Heart left ventricle (tissue), 16 donors: ENCODE results near the gene NMNAT3. TPM values are rescaled to one million over a fixed set of nuclear protein-coding genes. Genes with fewer than 3 reads are reported as not detected.
A peak's percentile ranks its signal among the peaks of the same experiment; 100 is the strongest.

ENCODE experiments used
- ATAC-seq, 4 donors: fragments of 200-7000 bp; cut with Tn5 transposase; one replicate each; pipeline ENCODE4 v1.9.1; 2020 to 2022; ENCODE audit warnings: moderate library complexity in 4 of 4, mild to moderate bottlenecking in 3 of 4, moderate number of reproducible peaks in 1 of 4
- DNase-seq, 5 donors: peaks; one replicate each; pipeline ENCODE4 v3.0.0-alpha.2; 2020
- H3K27ac ChIP-seq, 12 donors: fragments of 200-600 bp; sonication (generic) in 4 of 12; one replicate each; pipeline versions ENCODE4 v1.5.0 to v1.8.0; 2016 to 2022; ENCODE audit warnings: mild to moderate bottlenecking in 2 of 12
- H3K27me3 ChIP-seq, 9 donors: fragments of 200-600 bp; sonication (generic) in 2 of 9; one replicate each; pipeline versions ENCODE4 v1.5.1 to v1.8.0; 2016 to 2022; ENCODE audit warnings: mild to moderate bottlenecking in 3 of 9
- H3K36me3 ChIP-seq, 9 donors: fragments of 200-600 bp; sonication (generic) in 2 of 9; one replicate each; pipeline versions ENCODE4 v1.5.0 to v1.8.0; 2018 to 2022; ENCODE audit warnings: mild to moderate bottlenecking in 2 of 9
- H3K4me1 ChIP-seq, 12 donors: fragments of 200-600 bp; sonication (generic) in 4 of 12; one replicate each; pipeline versions ENCODE4 v1.5.0 to v1.8.0; 2016 to 2022; ENCODE audit warnings: mild to moderate bottlenecking in 3 of 12
- H3K4me3 ChIP-seq, 12 donors: fragments of 200-600 bp; sonication (generic) in 4 of 12; one replicate each; pipeline versions ENCODE4 v1.5.0 to v1.8.0; 2017 to 2022; ENCODE audit warnings: mild to moderate bottlenecking in 9 of 12, moderate library complexity in 4 of 12
- H3K9me3 ChIP-seq, 12 donors: fragments of 200-600 bp; sonication (generic) in 4 of 12; one replicate each; pipeline versions ENCODE4 v1.5.0 to v1.8.0; 2016 to 2022; ENCODE audit warnings: mild to moderate bottlenecking in 1 of 12
- POLR2A ChIP-seq, 2 donors: fragments of 450-650 bp; IDR thresholded peaks; one replicate each; pipeline ENCODE4 v1.6.1; 2017; ENCODE audit warnings: antibody characterized with exemption in 2 of 2, mild to moderate bottlenecking in 2 of 2, moderate library complexity in 2 of 2
- WGBS, 4 donors: extraction: QIAGEN DNeasy Blood & Tissue Kit in 2 of 4; methylation state at CpG; one replicate each; pipeline versions ENCODE4 v1.1.5 to v1.1.7; 2013 to 2018; 5-methylcytosine and 5-hydroxymethylcytosine counted together
- intact Hi-C, 10 donors: fragments of 100-400 bp; cut with DNase I; formaldehyde crosslinking; loops; one replicate each; pipeline versions ENCODE4 v1.11.1 to v1.14.2; 2022
- polyA plus RNA-seq, 2 donors: library from polyadenylated mRNA; stranded (reverse); fragments of 200-250 nt; gene quantifications; one replicate each; pipeline ENCODE4 v1.2.3, GENCODE V29; 2013
- total RNA-seq, 9 donors: library from RNA; depleted of rRNA in 2 of 9; stranded (reverse); fragments of >200 nt in 2 of 9; fragmentation: NEBNext Ultra II Directional in 3 of 9; extraction: Animal tissue kit (Norgen Biotek cat#: 25700) in 3 of 9; gene quantifications; one replicate each; pipeline versions ENCODE4 v1.1.0 to v1.2.4, GENCODE V29; 2016 to 2023
- TF ChIP-seq, protein P1 (sequence below), 12 donors: fragments of 200-600 bp; sonication (generic) in 4 of 12; IDR thresholded peaks; one replicate each; pipeline versions ENCODE4 v1.5.0 to v1.8.0; 2018 to 2022; ENCODE audit warnings: antibody characterized with exemption in 12 of 12, mild to moderate bottlenecking in 5 of 12
- donor health status: ischemic (EF 13 %, LVEDD 7.1; RV severe dilation, severe dysfunction).
- donor health status: healthy with polysubstance abuse.
- donor health status: DM: no; HTN: yes; CAD: no.
- donor health status: DM: no; HTN: no; CAD: no.
- donor health status: ischemic (EF 25% LVEDD 6.9; RV normal size, moderate dysfunction).
- donor health status: ischemic (EF 25% LVEDD 5.7; RV mildly dilated, moderate dysfunction).
- donor health status: healthy.
- donor health status: DM: yes; HTN: yes; CAD: no.
- donor health status: ischemic (EF 35%, LVEDD 5.7; RV mildly dilated, moderate dysfunction).
- donor health status: nonischemic (EF 11% LVEDD 7.7; RV severe dilation, severe dysfunction).
- donor health status: DM: yes; HTN: yes; CAD: no.
- donor health status: PGD.
- donor health status: ischemic (EF 29% LVEDD 5.4; RV normal size, mild dysfunction).
- donor health status: nonischemic (EF 23%, LVEDD 6.1; RV moderate dilation, normal function).

The NMNAT3 gene
- total and polyA plus RNA-seq, 11 donors = 6.5 to 15.4 (median 11.0) TPM

DNA sequence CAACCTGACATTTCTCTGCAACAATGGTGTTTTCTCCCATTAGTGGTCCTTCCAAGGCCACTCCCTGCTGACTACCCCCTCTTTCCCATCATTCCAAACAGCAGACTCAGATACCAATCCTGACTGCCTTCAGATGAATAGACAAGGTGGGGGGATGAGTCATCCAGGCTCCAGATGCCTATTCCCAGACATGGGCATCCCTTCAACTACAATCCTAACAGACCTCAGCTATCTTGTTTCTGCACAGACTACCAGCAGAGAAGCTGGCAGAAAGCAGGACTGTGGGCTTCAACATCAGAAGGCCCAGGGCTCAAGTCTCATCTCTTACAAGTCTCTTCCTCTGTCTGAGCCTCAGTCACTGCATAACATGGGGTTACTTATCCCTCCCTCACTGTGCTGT lies 140.4 kb downstream of the NMNAT3 start:
- ATAC-seq (no peak), DNase-seq (no peak)
- peaks cover 13 to 71% (median 56%) of the 10 kb centered on the region in 12 donors for H3K4me1 ChIP-seq
- peaks cover 0 to 15% (median 0%) of the 10 kb centered on the region in 9 donors for H3K27me3 ChIP-seq
- H3K4me3 ChIP-seq = no peak overlapping the region
- no peak for TF ChIP-seq POLR2A (IDR thresholded peaks at IDR 0.05)
- TF ChIP-seq, protein P1, sequence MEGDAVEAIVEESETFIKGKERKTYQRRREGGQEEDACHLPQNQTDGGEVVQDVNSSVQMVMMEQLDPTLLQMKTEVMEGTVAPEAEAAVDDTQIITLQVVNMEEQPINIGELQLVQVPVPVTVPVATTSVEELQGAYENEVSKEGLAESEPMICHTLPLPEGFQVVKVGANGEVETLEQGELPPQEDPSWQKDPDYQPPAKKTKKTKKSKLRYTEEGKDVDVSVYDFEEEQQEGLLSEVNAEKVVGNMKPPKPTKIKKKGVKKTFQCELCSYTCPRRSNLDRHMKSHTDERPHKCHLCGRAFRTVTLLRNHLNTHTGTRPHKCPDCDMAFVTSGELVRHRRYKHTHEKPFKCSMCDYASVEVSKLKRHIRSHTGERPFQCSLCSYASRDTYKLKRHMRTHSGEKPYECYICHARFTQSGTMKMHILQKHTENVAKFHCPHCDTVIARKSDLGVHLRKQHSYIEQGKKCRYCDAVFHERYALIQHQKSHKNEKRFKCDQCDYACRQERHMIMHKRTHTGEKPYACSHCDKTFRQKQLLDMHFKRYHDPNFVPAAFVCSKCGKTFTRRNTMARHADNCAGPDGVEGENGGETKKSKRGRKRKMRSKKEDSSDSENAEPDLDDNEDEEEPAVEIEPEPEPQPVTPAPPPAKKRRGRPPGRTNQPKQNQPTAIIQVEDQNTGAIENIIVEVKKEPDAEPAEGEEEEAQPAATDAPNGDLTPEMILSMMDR (IDR thresholded peaks at IDR 0.05) = no peak
- H3K36me3 ChIP-seq = no peaks in the 10 kb centered on the region
- H3K9me3 ChIP-seq = no peaks in the 10 kb centered on the region
- intact Hi-C loops = loop anchor here in 1 of 10 donors (10.0 kb wide), 1 partner anchor 137 kb away; the partner anchor contains the start of gene NMNAT3
- peak overlapping the region in 4 of 12 donors; percentile 7 to 27 (median 13) for H3K27ac ChIP-seq

DNA sequence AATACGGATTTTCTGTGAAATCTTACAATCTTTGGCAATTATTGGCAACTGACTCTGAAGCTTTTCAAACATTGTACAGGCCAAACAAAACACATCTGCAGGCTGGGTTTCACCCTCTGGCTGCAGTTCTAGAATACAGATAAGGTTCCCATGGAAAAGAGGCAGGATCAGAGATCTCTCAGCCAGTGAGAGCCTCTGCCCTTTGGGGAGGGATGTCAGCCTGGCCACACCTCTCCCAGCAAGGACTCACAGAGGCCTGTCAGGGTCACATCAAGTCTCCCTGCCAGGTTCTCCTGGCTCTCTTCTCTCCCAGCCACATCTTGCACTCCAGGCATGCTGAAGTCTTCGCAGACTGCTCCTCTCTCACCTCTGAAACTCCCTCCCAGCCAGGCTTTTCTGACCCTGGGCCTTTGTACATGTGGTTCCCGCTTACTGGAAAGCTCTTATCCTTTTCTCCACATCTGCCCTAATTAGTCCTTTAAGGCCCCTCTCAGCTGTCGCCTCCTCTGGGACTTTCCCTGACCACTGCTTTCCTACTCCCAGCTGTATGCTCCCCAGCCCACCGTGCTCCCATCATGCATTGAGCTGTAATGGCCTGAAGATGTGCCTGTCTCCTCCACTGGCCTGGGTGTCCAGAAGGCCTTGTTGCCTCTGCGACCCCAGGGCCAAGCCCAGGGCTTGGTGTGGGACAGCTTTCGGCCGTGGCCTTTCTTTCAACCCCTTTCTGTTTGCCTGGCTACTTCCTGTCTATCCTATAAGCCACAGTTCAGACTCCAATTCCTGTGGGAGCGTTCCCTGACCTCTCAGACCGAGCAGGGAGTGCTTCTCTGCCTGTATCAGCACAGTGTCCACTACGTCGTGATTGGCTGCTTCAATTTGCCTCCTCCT lies 142.5 kb downstream of the NMNAT3 start:
- DNase-seq = peak; percentile 67 to 87 (median 81)
- H3K4me1 ChIP-seq = peaks cover 11 to 68% (median 49%) of the 10 kb centered on the region in 12 donors
- ATAC-seq = peak; percentile 83 to 92 (median 88)
- no peak overlapping the region for H3K4me3 ChIP-seq
- peak overlapping the region; percentile 42 to 80 (median 70) for H3K27ac ChIP-seq
- H3K27me3 ChIP-seq = peaks cover 0 to 14% (median 0%) of the 10 kb centered on the region in 9 donors
- no peaks in the 10 kb centered on the region for H3K9me3 ChIP-seq
- WGBS, 4 donors = 41 to 58% (median 46%) methylated on average over 11 to 12 of the region's 12 CpGs
- H3K36me3 ChIP-seq = no peaks in the 10 kb centered on the region
- TF ChIP-seq POLR2A (IDR thresholded peaks at IDR 0.05) = no peak
- TF ChIP-seq, protein P1 (IDR thresholded peaks at IDR 0.05) = no peak
- intact Hi-C loops = loop anchor here in 1 of 10 donors (10.0 kb wide), 1 partner anchor 140 kb away; the partner anchor contains the start of gene NMNAT3

DNA sequence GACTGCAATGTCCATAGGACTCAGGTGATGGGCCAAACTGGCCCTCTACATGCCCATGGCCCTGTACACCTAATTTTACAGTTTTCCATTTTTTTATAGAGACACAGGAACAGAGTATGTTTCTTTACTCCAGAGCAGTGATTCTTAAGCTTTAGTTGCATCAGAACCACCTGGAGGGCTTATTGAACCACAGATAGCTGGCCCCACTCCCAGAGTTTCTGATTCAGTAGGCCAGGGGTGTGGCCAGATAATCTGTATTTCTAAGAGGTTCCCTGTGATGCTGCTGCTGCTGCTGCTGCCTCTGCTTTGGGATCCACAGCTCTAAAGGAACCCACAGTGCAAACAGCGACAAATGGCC lies 143.3 kb downstream of the NMNAT3 start:
- intact Hi-C loops = loop anchor here in 1 of 10 donors (10.0 kb wide), 1 partner anchor 140 kb away; the partner anchor contains the start of gene NMNAT3
- WGBS, 4 donors = 69 to 100% (median 76%) methylated on average over 1 of the region's 1 CpG
- Histone ChIP-seq H3K4me1 (peaks cover 11 to 64% (median 45%) of the 10 kb centered on the region in 12 donors), H3K27ac (peak overlapping the region; percentile 42 to 80 (median 70)), H3K27me3 (peaks cover 0 to 6% (median 0%) of the 10 kb centered on the region in 9 donors), H3K36me3 (no peaks in the 10 kb centered on the region), H3K9me3 (no peaks in the 10 kb centered on the region), H3K4me3 (no peak overlapping the region)
- DNase-seq (no peak), ATAC-seq (peak in 3 of 4 donors; percentile 2 to 38 (median 14))
- TF ChIP-seq, protein P1 (IDR thresholded peaks at IDR 0.05) = no peak
- TF ChIP-seq POLR2A (IDR thresholded peaks at IDR 0.05) = no peak
